GM19324 (cell line): ENCODE results near the gene EEF1B2.

Experiments used
- ATAC-seq: cut with Tn5 transposase; IDR thresholded peaks from one replicate; pipeline ENCODE4 v1.9.1; 2021; ENCODE audit warnings: mild to moderate bottlenecking, moderate library complexity; ENCODE audit not compliant: unreplicated experiment, low FRiP score

EEF1B2 gene

DNA sequence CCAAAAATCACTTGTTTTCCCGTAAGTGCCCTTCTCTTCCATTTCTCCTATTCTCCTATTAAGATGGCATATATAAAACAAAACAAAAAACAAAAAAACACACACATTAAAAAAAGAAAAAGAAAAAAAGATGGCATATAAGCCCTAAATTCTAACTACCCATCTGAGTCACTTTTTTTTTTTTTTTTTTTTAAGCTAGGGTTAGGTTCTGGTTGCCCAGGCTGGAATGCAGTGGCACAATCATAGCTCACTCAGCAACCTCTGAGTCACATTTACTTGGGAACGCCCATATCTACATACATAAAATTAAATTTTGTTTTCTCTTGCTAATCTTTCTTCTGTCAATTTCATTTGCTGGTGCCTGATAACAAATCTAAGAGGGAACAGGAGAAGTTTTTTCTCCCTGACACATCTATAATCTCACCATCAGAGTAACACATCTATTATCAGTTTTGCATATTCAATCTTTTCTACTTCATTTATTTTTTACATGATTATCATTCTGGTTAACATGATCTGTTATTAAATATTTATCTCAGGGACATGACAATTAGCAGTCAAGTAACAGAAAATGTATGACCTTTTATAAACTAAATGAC is 52.1 kb downstream of the EEF1B2 start:
- no peak for ATAC-seq
